SK-N-SH (cell line): ENCODE measurements around the gene PITPNB. TPM values are rescaled to one million over a fixed set of nuclear protein-coding genes. Genes with fewer than 3 reads are reported as not detected.

Source experiments
- CTCF ChIA-PET: fragments of 300-600, 350-600 bp; formaldehyde crosslinking; extraction: SDS; loops from one replicate; lab custom pipeline; 2021; lab: Yijun Ruan, JAX
- POLR2A ChIA-PET: fragments of 350-600 bp; sonication (Branson Sonifier 250); formaldehyde crosslinking; extraction: SDS; loops from one replicate; lab custom pipeline; 2020; ENCODE audit warnings: antibody characterized with exemption, inconsistent platforms; lab: Yijun Ruan, JAX
- DNase-seq: peaks from one replicate; pipeline ENCODE4 v3.0.0; 2012
- H2AFZ ChIP-seq: fragments of 200-600 bp; sonication (generic); 2 replicates; pipeline ENCODE4 v1.8.1; 2016; ENCODE audit warnings: antibody characterized with exemption, mild to moderate bottlenecking, low read depth
- H3F3A ChIP-seq: fragments of 200-600 bp; sonication (generic); replicated peaks from 2 replicates; pipeline ENCODE3; 2016; ENCODE audit warnings: antibody characterized with exemption, mild to moderate bottlenecking; ENCODE audit not compliant: insufficient read depth
- H3K27ac ChIP-seq, 2 experiments: fragments of 200-500 bp in 1 of 2; fragments of 200-600 bp in 1 of 2; sonication (Bioruptor generic) in 1 of 2; sonication (generic), shearing (Covaris generic) in 1 of 2; 2 replicates each; pipeline versions ENCODE4 v1.5.1 to v1.6.1; 2014 to 2016; ENCODE audit warnings: low read depth in 2 of 2, inconsistent platforms in 1 of 2, low read length in 1 of 2, mild to moderate bottlenecking in 1 of 2, mixed read lengths in 1 of 2
- H3K27me3 ChIP-seq: fragments of 200-600 bp; sonication (generic), shearing (Covaris generic); 2 replicates; pipeline ENCODE4 v1.6.1; 2016; ENCODE audit warnings: mixed run types; ENCODE audit not compliant: insufficient read depth
- H3K36me3 ChIP-seq, 2 experiments: fragments of 200-500 bp in 1 of 2; fragments of 200-600 bp in 1 of 2; sonication (Bioruptor generic) in 1 of 2; sonication (generic) in 1 of 2; replicated peaks in 1 of 2; 2 replicates each; pipeline versions ENCODE3 to v1.5.1; 2014 to 2016; ENCODE audit warnings: low read length in 1 of 2, mild to moderate bottlenecking in 1 of 2; ENCODE audit not compliant: insufficient read depth in 2 of 2, control insufficient read depth in 1 of 2
- H3K4me1 ChIP-seq, 2 experiments: fragments of 200-500 bp in 1 of 2; fragments of 200-600 bp in 1 of 2; sonication (Bioruptor generic) in 1 of 2; sonication (generic), shearing (Covaris generic) in 1 of 2; 2 replicates each; pipeline versions ENCODE4 v1.5.1 to v1.6.1; 2014 to 2016; ENCODE audit warnings: low read depth in 1 of 2, low read length in 1 of 2, mixed run types in 1 of 2; ENCODE audit not compliant: insufficient read depth in 2 of 2, control insufficient read depth in 1 of 2
- H3K4me2 ChIP-seq: fragments of 200-600 bp; sonication (generic), shearing (Covaris generic); 2 replicates; pipeline ENCODE4 v1.6.1; 2017; ENCODE audit warnings: mixed run types
- H3K4me3 ChIP-seq, 2 experiments: fragments of 200-500 bp in 1 of 2; fragments of 200-600 bp in 1 of 2; sonication (Bioruptor generic) in 1 of 2; sonication (generic), shearing (Covaris generic) in 1 of 2; 2 replicates each; pipeline versions ENCODE4 v1.5.1 to v1.8.1; 2014 to 2016; ENCODE audit warnings: low read depth in 2 of 2, inconsistent platforms in 1 of 2, low read length in 1 of 2, mild to moderate bottlenecking in 1 of 2, mixed read lengths in 1 of 2, moderate library complexity in 1 of 2
- H3K79me2 ChIP-seq: fragments of 200-600 bp; sonication (generic); 2 replicates; pipeline ENCODE4 v1.8.1; 2017; ENCODE audit warnings: mild to moderate bottlenecking; ENCODE audit not compliant: insufficient read depth
- H3K9ac ChIP-seq: fragments of 200-600 bp; sonication (generic); 2 replicates; pipeline ENCODE4 v1.6.1; 2017; ENCODE audit warnings: mixed run types
- H3K9me2 ChIP-seq: fragments of 200-600 bp; sonication (generic); 2 replicates; pipeline ENCODE4 v1.6.1; 2017; ENCODE audit warnings: mixed run types
- H3K9me3 ChIP-seq: fragments of 200-600 bp; sonication (generic); 2 replicates; pipeline ENCODE4 v1.6.1; 2017; ENCODE audit warnings: mixed run types, mild to moderate bottlenecking, moderate library complexity
- H4K20me1 ChIP-seq: fragments of 200-600 bp; sonication (generic); 2 replicates; pipeline ENCODE4 v1.6.1; 2017; ENCODE audit warnings: mild to moderate bottlenecking, mixed run types; ENCODE audit not compliant: insufficient read depth
- CHD2 ChIP-seq: fragments of 150-350 bp; IDR thresholded peaks from 2 replicates; pipeline ENCODE4 v1.6.1; 2018; ENCODE audit warnings: low read length; ENCODE audit not compliant: partially characterized antibody
- ELF1 ChIP-seq: IDR thresholded peaks from 2 replicates; pipeline ENCODE4 v1.4.0; 2012
- EP300 ChIP-seq, 2 experiments: IDR thresholded peaks; 2 replicates each; pipeline versions ENCODE4 v1.4.0 to v1.6.1; 2012; ENCODE audit warnings: borderline replicate concordance in 1 of 2, low read depth in 1 of 2, low read length in 1 of 2
- FOSL2 ChIP-seq: IDR thresholded peaks from 2 replicates; pipeline ENCODE4 v1.4.0; 2012; ENCODE audit warnings: low read depth, mild to moderate bottlenecking, moderate library complexity, borderline replicate concordance
- FOXJ3 ChIP-seq: sonication (generic); formaldehyde crosslinking; IDR thresholded peaks from 2 replicates; pipeline ENCODE4 v1.5.1; 2020; ENCODE audit warnings: mild to moderate bottlenecking, missing genetic modification reagents
- GABPA ChIP-seq: IDR thresholded peaks from 2 replicates; pipeline ENCODE4 v1.4.0; 2012; ENCODE audit warnings: low read depth, mild to moderate bottlenecking
- JUND ChIP-seq: IDR thresholded peaks from 2 replicates; pipeline ENCODE4 v1.4.0; 2012
- MAX ChIP-seq: IDR thresholded peaks from 2 replicates; pipeline ENCODE4 v1.4.0; 2012; ENCODE audit warnings: low read depth
- MEF2A ChIP-seq: IDR thresholded peaks from 2 replicates; pipeline ENCODE4 v1.4.0; 2012; ENCODE audit warnings: low read depth, borderline replicate concordance
- NFIC ChIP-seq: IDR thresholded peaks from 2 replicates; pipeline ENCODE4 v1.4.0; 2012; ENCODE audit warnings: borderline replicate concordance
- NRF1 ChIP-seq: IDR thresholded peaks from 2 replicates; pipeline ENCODE4 v1.6.1; 2012; ENCODE audit warnings: low read depth, mild to moderate bottlenecking, low read length
- PBX3 ChIP-seq: IDR thresholded peaks from 2 replicates; pipeline ENCODE4; 2012
- POLR2AphosphoS5 ChIP-seq: IDR thresholded peaks from 2 replicates; pipeline ENCODE4 v1.6.1; 2012; ENCODE audit warnings: low read depth, low read length
- RCOR1 ChIP-seq: fragments of 150-350 bp; IDR thresholded peaks from 2 replicates; pipeline ENCODE4 v1.6.1; 2017; ENCODE audit warnings: antibody characterized with exemption, low read length
- RFX5 ChIP-seq: IDR thresholded peaks from 2 replicates; pipeline ENCODE4 v1.6.1; 2012; ENCODE audit warnings: mild to moderate bottlenecking, improper control_type of control experiment, low read length
- RXRA ChIP-seq: IDR thresholded peaks from 2 replicates; pipeline ENCODE4 v1.4.0; 2012; ENCODE audit warnings: low read depth, mild to moderate bottlenecking, borderline replicate concordance
- SIN3A ChIP-seq: IDR thresholded peaks from 2 replicates; pipeline ENCODE4 v1.6.1; 2012; ENCODE audit warnings: low read depth, mild to moderate bottlenecking, low read length, moderate library complexity, borderline replicate concordance
- SMC3 ChIP-seq: IDR thresholded peaks from 2 replicates; pipeline ENCODE4 v1.6.1; 2012; ENCODE audit warnings: low read depth, low read length, improper control_type of control experiment
- TEAD4 ChIP-seq: IDR thresholded peaks from 2 replicates; pipeline ENCODE4 v1.4.0; 2012; ENCODE audit warnings: mild to moderate bottlenecking, borderline replicate concordance; ENCODE audit not compliant: insufficient read depth
- YY1 ChIP-seq: IDR thresholded peaks from 2 replicates; pipeline ENCODE4 v1.4.0; 2012; ENCODE audit warnings: low read depth, mild to moderate bottlenecking
- ZBTB33 ChIP-seq: IDR thresholded peaks from 2 replicates; pipeline ENCODE4 v1.4.0; 2012; ENCODE audit warnings: low read depth, borderline replicate concordance
- WGBS: methylation state at CpG from one replicate; pipeline ENCODE4 v1.1.6; 2017; ENCODE audit warnings: low lambda C conversion rate; 5-methylcytosine and 5-hydroxymethylcytosine counted together
- polyA plus RNA-seq, 3 experiments: library from polyadenylated mRNA; depleted of rRNA; stranded (reverse); fragments of >200 nt; gene quantifications; 2 replicates each; pipeline ENCODE4 v1.2.3, GENCODE V29; 2012

Gene PITPNB
- polyA plus RNA-seq, 1 of the 3 experiments (the other 2 are of a cell fraction): 32.3 TPM

- Histone ChIP-seq H3K79me2 (peaks cover 68% of the 10 kb centered on the region), H3K4me2 (no peak overlapping the region), H3K4me1 (peaks cover 9 to 32% of the 10 kb centered on the region in 2 experiments; a peak in 3 of 4 replicates), H2AFZ (no peak overlapping the region), H3F3A (no peaks in the 10 kb centered on the region), H4K20me1 (peaks cover 15% of the 10 kb centered on the region; the same call in 1 of the 2 replicates), H3K27ac (no peak overlapping the region; a peak in 1 of 4 replicates), H3K9me2 (no peaks in the 10 kb centered on the region), H3K9ac (no peak overlapping the region), H3K4me3 (no peak overlapping the region), H3K36me3 (peaks cover 41 to 79% of the 10 kb centered on the region in 2 experiments), H3K9me3 (no peaks in the 10 kb centered on the region), H3K27me3 (no peaks in the 10 kb centered on the region)
- ChIA-PET CTCF (interaction anchor here (1.4 to 30.2 kb wide), 4 partner anchors 13 to 132 kb away, joined by 3 to 630 read pairs (median 56); no protein-coding TSS in a partner anchor), POLR2A (no interaction called here)
- 85% methylated on average over 2 of the region's 2 CpGs for WGBS
- TF ChIP-seq ZBTB33 (no peak), YY1 (no peak), SMC3 (no peak), FOSL2 (no peak), CHD2 (no peak), NFIC (no peak), PBX3 (no peak), MEF2A (no peak), NRF1 (no peak), FOXJ3 (CRISPR knock-in tag) (no peak), ELF1 (no peak), RCOR1 (no peak), TEAD4 (no peak), POLR2AphosphoS5 (no peak)
- DNase-seq: no peak
These were observed 45.6 kb downstream of the PITPNB start for GRCh38 chr22:27873472-27873871.

GRCh38 chr22:27872488-27872887, 46.6 kb downstream of the PITPNB start:
- ChIA-PET POLR2A (no interaction called here), CTCF (interaction anchor here (1.7 to 30.2 kb wide), 3 partner anchors 9 to 133 kb away, joined by 6 to 630 read pairs (median 10); no protein-coding TSS in a partner anchor)
- Histone ChIP-seq H3K4me1 (peaks cover 15 to 29% of the 10 kb centered on the region in 2 experiments; a peak in 3 of 4 replicates), H2AFZ (no peak overlapping the region), H3K36me3 (peaks cover 41 to 73% of the 10 kb centered on the region in 2 experiments), H3K4me3 (no peak overlapping the region), H3K9me2 (no peaks in the 10 kb centered on the region), H3K4me2 (no peak overlapping the region), H3K9me3 (no peaks in the 10 kb centered on the region), H3K9ac (no peak overlapping the region), H3K27ac (no peak overlapping the region), H3F3A (peaks cover 3% of the 10 kb centered on the region), H4K20me1 (peaks cover 10% of the 10 kb centered on the region; the same call in 1 of the 2 replicates), H3K27me3 (no peaks in the 10 kb centered on the region), H3K79me2 (peaks cover 59% of the 10 kb centered on the region)
- DNase-seq: no peak
- WGBS: 100% methylated on average over 1 of the region's 1 CpG
- TF ChIP-seq ELF1 (no peak), RFX5 (no peak), RXRA (no peak), MAX (no peak), JUND (no peak), EP300 (IDR thresholded peaks at IDR 0.05; ENCODE audit: borderline replicate concordance in 1 of 2, low read depth in 1 of 2, low read length in 1 of 2) (no peak), SIN3A (no peak), CHD2 (no peak), MEF2A (no peak), GABPA (no peak), FOSL2 (no peak), YY1 (no peak), NRF1 (no peak), NFIC (no peak)
- TF ChIP-seq, all 33 proteins: peak for 0
